H1 (cell line): Measurements from ENCODE around the gene SLC4A1. TPM values are rescaled to one million over a fixed set of nuclear protein-coding genes. Genes with fewer than 3 reads are reported as not detected.

Source experiments
- CTCF ChIA-PET: fragments of 300-600 bp; sonication (Branson Sonifier 250); formaldehyde crosslinking; loops from one replicate; lab custom pipeline; 2021; ENCODE audit not compliant: partially characterized antibody; lab: Charles Lee
- POLR2A ChIA-PET: fragments of 300-600 bp; sonication (Branson Sonifier 250); formaldehyde crosslinking; loops from one replicate; lab custom pipeline; 2021; ENCODE audit warnings: inconsistent platforms; ENCODE audit not compliant: partially characterized antibody; lab: Charles Lee
- DNase-seq, 2 experiments: peaks; one replicate each; pipeline versions ENCODE4 v3.0.0 to v3.0.0-alpha.2; 2010 to 2022; ENCODE audit warnings: low spot score in 2 of 2, low read depth in 1 of 2, mixed read lengths in 1 of 2
- FAIRE-seq: peaks from 2 replicates; lab custom pipeline; 2011; peaks lifted over from hg19 to GRCh38; lab: Jason Lieb, UNC
- H2AFZ ChIP-seq: 2 replicates; pipeline ENCODE4 v1.8.1; 2012; ENCODE audit warnings: low read length, inconsistent platforms
- H2AK5ac ChIP-seq: 2 replicates; pipeline ENCODE4 v1.6.1; 2013; ENCODE audit warnings: low read depth, low read length
- H2BK120ac ChIP-seq: replicated peaks from 2 replicates; pipeline ENCODE3; 2013; ENCODE audit warnings: low read depth, low read length, inconsistent platforms
- H2BK12ac ChIP-seq: 2 replicates; pipeline ENCODE4 v1.6.1; 2013; ENCODE audit warnings: low read depth, low read length
- H2BK15ac ChIP-seq: 2 replicates; pipeline ENCODE4 v1.6.1; 2013; ENCODE audit warnings: low read length
- H2BK20ac ChIP-seq: 2 replicates; pipeline ENCODE4 v1.6.1; 2013; ENCODE audit warnings: low read length
- H2BK5ac ChIP-seq: 2 replicates; pipeline ENCODE4 v1.6.1; 2013; ENCODE audit warnings: low read depth, low read length
- H3K14ac ChIP-seq: 2 replicates; pipeline ENCODE4 v1.6.1; 2013; ENCODE audit warnings: inconsistent platforms; ENCODE audit not compliant: insufficient read length
- H3K18ac ChIP-seq: 2 replicates; pipeline ENCODE4 v1.6.1; 2013; ENCODE audit warnings: low read length; ENCODE audit errors: extremely low read depth
- H3K23ac ChIP-seq: 2 replicates; pipeline ENCODE4 v1.6.1; 2013; ENCODE audit warnings: inconsistent platforms; ENCODE audit not compliant: insufficient read length
- H3K23me2 ChIP-seq: 2 replicates; pipeline ENCODE4 v1.6.1; 2013; ENCODE audit warnings: low read depth, low read length
- H3K27ac ChIP-seq: 2 replicates; pipeline ENCODE4 v1.6.1; 2011; ENCODE audit warnings: low read depth, low read length, inconsistent platforms
- H3K27me3 ChIP-seq, 4 experiments: replicated peaks in 1 of 4; 1 replicate in 1 of 4; 2 replicates in 3 of 4; pipeline versions ENCODE4 v1.6.1 to v1.8.1; 2011 to 2013; ENCODE audit warnings: low read length in 3 of 4, mild to moderate bottlenecking in 3 of 4, inconsistent platforms in 2 of 4, mixed read lengths in 2 of 4, moderate library complexity in 1 of 4; ENCODE audit not compliant: control insufficient read depth in 3 of 4, insufficient read depth in 3 of 4; ENCODE audit errors: extremely low read depth in 1 of 4
- H3K36me3 ChIP-seq, 4 experiments: 2 replicates each; pipeline versions ENCODE4 v1.6.1 to v1.8.1; 2011 to 2013; ENCODE audit warnings: mild to moderate bottlenecking in 4 of 4, low read length in 3 of 4, moderate library complexity in 2 of 4, control low read depth in 1 of 4, inconsistent platforms in 1 of 4; ENCODE audit not compliant: insufficient read depth in 4 of 4, control insufficient read depth in 2 of 4
- H3K4ac ChIP-seq: replicated peaks from 2 replicates; pipeline ENCODE3; 2013; ENCODE audit warnings: low read length, low read depth, mixed read lengths, inconsistent platforms; ENCODE audit not compliant: insufficient read length
- H3K4me1 ChIP-seq, 4 experiments: replicated peaks in 1 of 4; 1 replicate in 1 of 4; 2 replicates in 3 of 4; pipeline versions ENCODE4 v1.6.1 to v1.8.1; 2011 to 2013; ENCODE audit warnings: low read length in 3 of 4, inconsistent platforms in 2 of 4, mixed read lengths in 1 of 4; ENCODE audit not compliant: insufficient read depth in 4 of 4, control insufficient read depth in 3 of 4
- H3K4me2 ChIP-seq, 2 experiments: 2 replicates each; pipeline versions ENCODE4 v1.6.1 to v1.8.1; 2011 to 2013; ENCODE audit warnings: low read depth in 2 of 2, low read length in 2 of 2, control low read depth in 1 of 2, inconsistent platforms in 1 of 2, mild to moderate bottlenecking in 1 of 2; ENCODE audit not compliant: insufficient read depth in 1 of 2
- H3K4me3 ChIP-seq, 4 experiments: fragments of 200-600, 300-600 bp in 1 of 4; sonication (generic), shearing (Covaris generic), sonication (Bioruptor Twin) in 1 of 4; 2 replicates each; pipeline versions ENCODE4 v1.5.1 to v1.8.1; 2011 to 2016; ENCODE audit warnings: low read length in 4 of 4, low read depth in 3 of 4, control low read depth in 2 of 4, inconsistent platforms in 2 of 4, mild to moderate bottlenecking in 2 of 4, mixed read lengths in 1 of 4, moderate library complexity in 1 of 4; ENCODE audit not compliant: insufficient read depth in 2 of 4; ENCODE audit errors: extremely low read depth in 1 of 4
- H3K56ac ChIP-seq: replicated peaks from 2 replicates; pipeline ENCODE3; 2013; ENCODE audit warnings: low read depth, mild to moderate bottlenecking, mixed read lengths, low read length, inconsistent platforms; ENCODE audit not compliant: insufficient read length
- H3K79me1 ChIP-seq: 2 replicates; pipeline ENCODE4 v1.6.1; 2013; ENCODE audit warnings: low read depth, low read length, control low read depth
- H3K79me2 ChIP-seq, 2 experiments: 2 replicates each; pipeline versions ENCODE4 v1.6.1 to v1.8.1; 2012 to 2013; ENCODE audit warnings: low read length in 2 of 2, mild to moderate bottlenecking in 2 of 2, inconsistent platforms in 1 of 2; ENCODE audit not compliant: insufficient read depth in 2 of 2, control insufficient read depth in 1 of 2
- H3K9ac ChIP-seq, 4 experiments: replicated peaks in 1 of 4; 1 replicate in 1 of 4; 2 replicates in 3 of 4; pipeline versions ENCODE4 v1.6.1 to v1.8.1; 2011 to 2013; ENCODE audit warnings: low read depth in 3 of 4, low read length in 3 of 4, control low read depth in 2 of 4, mild to moderate bottlenecking in 2 of 4, moderate library complexity in 2 of 4, inconsistent platforms in 1 of 4; ENCODE audit errors: extremely low read depth in 1 of 4
- H3K9me3 ChIP-seq, 2 experiments: 2 replicates each; pipeline versions ENCODE4 v1.6.1 to v1.8.1; 2012 to 2013; ENCODE audit warnings: mild to moderate bottlenecking in 2 of 2, moderate library complexity in 2 of 2, control low read depth in 1 of 2, inconsistent platforms in 1 of 2, low read depth in 1 of 2, low read length in 1 of 2, mixed read lengths in 1 of 2; ENCODE audit not compliant: insufficient read depth in 2 of 2
- H4K20me1 ChIP-seq, 2 experiments: replicated peaks in 1 of 2; 2 replicates each; pipeline versions ENCODE3 to v1.8.1; 2011 to 2013; ENCODE audit warnings: inconsistent platforms in 2 of 2, low read length in 2 of 2, mild to moderate bottlenecking in 1 of 2; ENCODE audit not compliant: insufficient read depth in 2 of 2, control insufficient read depth in 1 of 2
- H4K5ac ChIP-seq: 2 replicates; pipeline ENCODE4 v1.6.1; 2013; ENCODE audit warnings: low read length, low read depth, mixed read lengths, inconsistent platforms; ENCODE audit not compliant: insufficient read length
- H4K8ac ChIP-seq: 2 replicates; pipeline ENCODE4 v1.8.0; 2013; ENCODE audit warnings: mild to moderate bottlenecking, moderate library complexity, low read length, inconsistent platforms; ENCODE audit not compliant: insufficient read depth; ENCODE audit errors: extremely low read depth
- H4K91ac ChIP-seq: replicated peaks from 2 replicates; pipeline ENCODE3; 2013; ENCODE audit warnings: low read length, mixed read lengths, inconsistent platforms; ENCODE audit not compliant: insufficient read length
- ASH2L ChIP-seq: fragments of 200-600, 300-600 bp; sonication (generic); IDR thresholded peaks from one replicate; pipeline ENCODE4 v1.7.1; 2017; ENCODE audit warnings: low read length
- BRCA1 ChIP-seq: IDR thresholded peaks from 2 replicates; pipeline ENCODE4 v1.6.1; 2012; ENCODE audit warnings: low read depth, low read length, improper control_type of control experiment
- JUND ChIP-seq: IDR thresholded peaks from 2 replicates; pipeline ENCODE4 v1.6.1; 2011; ENCODE audit warnings: mild to moderate bottlenecking, improper control_type of control experiment, low read length
- MAX ChIP-seq: IDR thresholded peaks from 2 replicates; pipeline ENCODE4 v1.6.1; 2012; ENCODE audit warnings: inconsistent platforms
- POLR2A ChIP-seq, 2 experiments: IDR thresholded peaks; 1 replicate in 1 of 2; 2 replicates in 1 of 2; pipeline ENCODE4 v1.6.1; 2011; ENCODE audit warnings: low read depth in 2 of 2, low read length in 2 of 2, mild to moderate bottlenecking in 2 of 2; ENCODE audit errors: control extremely low read depth in 1 of 2
- SRF ChIP-seq: IDR thresholded peaks from 2 replicates; pipeline ENCODE4 v1.6.1; 2011; ENCODE audit warnings: mild to moderate bottlenecking, low read depth, low read length, moderate library complexity
- WGBS, 2 experiments: shearing (Covaris generic) in 1 of 2; methylation state at CpG; one replicate each; pipeline versions ENCODE4 v1.1.6 to v1.1.7; 2013 to 2015; ENCODE audit warnings: low lambda C conversion rate in 2 of 2, mixed read lengths in 2 of 2, inconsistent platforms in 1 of 2, low coverage in 1 of 2, missing lambda C conversion rate in 1 of 2; ENCODE audit not compliant: insufficient replicate concordance in 2 of 2, insufficient coverage in 1 of 2, insufficient read length in 1 of 2; ENCODE audit errors: extremely low coverage in 1 of 2, missing lambda C conversion rate in 1 of 2; 5-methylcytosine and 5-hydroxymethylcytosine counted together
- polyA plus RNA-seq, 7 experiments: library from polyadenylated mRNA; depleted of rRNA in 3 of 7; stranded (reverse) in 5 of 7; unstranded in 2 of 7; fragments of >200 nt in 5 of 7; fragments of 200-250 nt in 2 of 7; gene quantifications; 1 replicate in 5 of 7; 2 replicates in 1 of 7; 4 replicates in 1 of 7; pipeline versions ENCODE4 v1.2.1 to v1.2.3, GENCODE V29; 2011 to 2013; ENCODE audit warnings: missing spikeins in 2 of 7, mixed read lengths in 2 of 7
- total RNA-seq: library from RNA; stranded (reverse); fragmentation: NEBNext Ultra II Directional; extraction: Animal tissue kit (Norgen Biotek cat#: 25700); gene quantifications from 2 replicates; pipeline ENCODE4 v1.2.1, GENCODE V29; 2021

SLC4A1 gene
- total and polyA plus RNA-seq, 2 of the 8 experiments (the other 6 are each of a cell fraction or from before 2014, with no cell fraction given): 0.08 TPM; not detected in 1

GRCh38 chr17:44223541-44224071, 44.3 kb downstream of the SLC4A1 start:
- Histone ChIP-seq H2BK5ac (no peak overlapping the region), H3K4me2 (no peak overlapping the region), H4K91ac (no peak overlapping the region), H3K4me3 (no peak overlapping the region), H3K4me1 (peaks cover 0 to 8% (median 3%) of the 10 kb centered on the region in 4 experiments; a peak in 5 of 7 replicates), H4K8ac (0 out of 2 replicates have a peak overlapping the region, but pooled peaks have one; percentile 2), H3K9me3 (no peaks in the 10 kb centered on the region), H2AFZ (no peak overlapping the region), H2BK120ac (no peak overlapping the region), H3K4ac (no peak overlapping the region), H3K23ac (no peak overlapping the region), H3K9ac (no peak overlapping the region), H3K14ac (no peak overlapping the region), H4K5ac (no peak overlapping the region), H3K18ac (no peak overlapping the region), H3K27ac (no peak overlapping the region), H3K79me2 (no peaks in the 10 kb centered on the region; a peak in 1 of 4 replicates), H3K36me3 (no peaks in the 10 kb centered on the region), H2AK5ac (no peak overlapping the region), H3K79me1 (no peaks in the 10 kb centered on the region; the same call in 1 of the 2 replicates), H3K56ac (no peak overlapping the region), H3K27me3 (no peaks in the 10 kb centered on the region), H2BK20ac (no peak overlapping the region), H4K20me1 (no peaks in the 10 kb centered on the region), H2BK12ac (no peak overlapping the region), H3K23me2 (peaks cover 13% of the 10 kb centered on the region), H2BK15ac (no peak overlapping the region)
- POLR2A ChIA-PET: interaction anchor here (0.8 to 4.9 kb wide), 2 partner anchors 39 to 93 kb away, joined by 4 to 58 read pairs; no protein-coding TSS in a partner anchor
- 83% methylated on average over 7 of the region's 7 CpGs; no CpG with 5 or more reads in 1 of the 2 experiments for WGBS, 2 experiments
- no peak for FAIRE-seq
- CTCF ChIA-PET: interaction anchor here (0.5 to 3.3 kb wide), 5 partner anchors 13 to 161 kb away, joined by 3 to 26 read pairs (median 4); no protein-coding TSS in a partner anchor
- no peak for DNase-seq
- TF ChIP-seq JUND: no peak
- TF ChIP-seq SRF: no peak
- TF ChIP-seq BRCA1: no peak
- TF ChIP-seq POLR2A (IDR thresholded peaks at IDR 0.05; ENCODE audit: control extremely low read depth in 1 of 2, low read depth in 2 of 2, low read length in 2 of 2): no peak; a peak in 1 of 3 replicates
- no peak for TF ChIP-seq MAX
- no peak for TF ChIP-seq ASH2L
